GM21367 (cell line): Measurements from ENCODE around the gene CCT2.
"Not testable (repeated sequence)": the region's sequence is repeated elsewhere in the genome, so short reads cannot be mapped to it uniquely, and the experiment has no call there.

Experiments
- ATAC-seq: cut with Tn5 transposase; IDR thresholded peaks from one replicate; pipeline ENCODE4 v1.9.1; 2021; ENCODE audit not compliant: unreplicated experiment

CCT2 gene

DNA sequence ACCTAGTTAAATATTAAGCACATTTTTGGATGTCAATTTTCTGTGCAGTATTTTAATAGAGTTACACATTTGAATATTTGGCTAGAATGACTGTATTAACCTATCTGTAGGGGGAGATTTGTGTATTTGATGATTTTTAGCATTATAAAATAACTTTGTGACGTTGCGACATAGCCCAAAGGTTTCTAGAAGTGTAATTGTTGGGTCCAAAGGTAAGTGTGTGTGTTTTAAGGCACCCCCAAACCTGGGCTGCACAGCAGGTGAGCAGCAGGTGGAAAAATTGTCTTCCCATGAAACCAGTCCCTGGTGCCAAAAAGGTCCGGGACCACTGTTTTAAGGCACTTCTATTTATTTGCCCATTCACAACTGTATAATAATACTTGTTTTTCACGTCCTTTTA is 3.3 kb downstream of the CCT2 start:
- no peak for ATAC-seq

DNA sequence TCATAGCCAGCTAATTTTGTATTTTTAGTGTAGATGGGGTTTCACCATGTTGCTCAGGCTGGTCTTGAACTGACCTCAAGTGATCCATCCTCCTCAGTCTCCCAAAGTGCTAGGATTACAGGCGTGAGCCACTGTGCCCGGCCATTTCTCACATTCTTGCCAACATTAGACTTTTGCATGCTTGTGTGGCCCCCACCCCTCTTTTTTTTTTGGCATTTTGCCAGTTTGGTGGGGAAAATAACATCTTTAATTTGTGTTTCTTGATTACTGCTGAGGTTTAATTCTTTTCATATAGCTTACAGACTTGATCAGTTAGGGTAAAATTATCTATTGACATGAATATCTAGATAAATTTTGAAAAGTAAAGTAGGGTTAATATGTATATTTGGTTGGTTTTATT is 3.8 kb downstream of the CCT2 start:
- no peak for ATAC-seq

DNA sequence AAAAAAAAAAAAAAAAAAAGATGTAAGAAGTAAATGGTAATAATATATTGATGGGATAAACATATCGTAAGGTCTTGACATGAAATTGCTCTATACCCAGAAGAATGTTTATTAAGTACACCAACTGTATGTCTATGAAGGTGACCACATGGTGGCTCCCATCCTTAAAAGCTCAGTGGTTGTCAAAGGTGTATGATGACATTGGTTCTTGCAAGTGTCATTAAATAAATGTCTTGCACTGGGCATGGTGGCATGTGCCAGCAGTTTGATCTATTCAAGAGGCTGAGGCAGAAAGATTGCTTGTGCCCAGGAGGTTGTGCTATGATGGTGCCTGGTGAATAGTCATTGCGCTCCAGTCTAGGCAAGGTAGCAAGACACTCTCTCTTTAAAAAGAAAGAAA is 10.4 kb downstream of the CCT2 start:
- no peak for ATAC-seq

DNA sequence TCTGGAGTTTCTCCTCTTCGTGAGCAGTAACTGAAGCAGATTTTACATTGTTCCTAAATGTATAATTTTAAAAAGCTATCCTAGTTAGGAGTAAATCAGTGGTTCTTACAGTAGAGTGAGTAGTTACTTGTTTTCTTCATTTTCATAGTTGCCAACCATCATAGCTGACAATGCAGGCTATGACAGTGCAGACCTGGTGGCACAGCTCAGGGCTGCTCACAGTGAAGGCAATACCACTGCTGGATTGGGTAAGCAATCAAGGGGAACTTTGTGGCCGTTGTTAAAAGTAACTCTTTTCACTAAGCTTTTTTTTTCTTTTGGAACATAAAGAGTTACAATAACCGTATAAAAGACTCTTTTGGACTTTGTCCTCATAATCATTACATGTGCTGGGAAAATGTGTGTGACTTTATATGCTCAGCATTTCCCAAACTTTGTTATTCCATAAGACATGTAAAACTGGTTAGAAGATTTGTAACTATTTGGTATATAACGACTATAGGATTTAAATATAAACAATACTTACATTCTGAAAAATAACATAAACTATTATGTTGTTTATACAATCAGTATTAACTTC is 13.0 kb downstream of the CCT2 start:
- ATAC-seq = no peak

DNA sequence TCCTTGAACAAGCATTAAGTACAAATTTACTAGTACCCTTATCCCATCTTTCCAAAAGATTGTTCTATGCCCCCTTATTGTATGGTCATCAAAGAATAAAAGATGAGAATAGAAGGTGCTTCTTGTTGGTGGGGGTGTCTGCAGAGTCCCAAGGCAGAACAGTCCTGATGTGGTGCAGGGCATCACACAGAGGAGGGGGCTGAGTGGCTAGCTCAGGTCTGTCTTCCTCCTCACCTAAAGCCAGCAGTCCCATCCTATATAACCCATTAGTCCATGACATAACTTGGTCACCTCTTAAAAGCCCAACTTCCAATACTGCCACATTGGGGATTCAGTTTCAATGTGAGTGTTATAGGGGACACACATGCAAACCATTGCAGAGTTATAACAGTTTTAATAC is 15.5 kb downstream of the CCT2 start:
- ATAC-seq = no peak

DNA sequence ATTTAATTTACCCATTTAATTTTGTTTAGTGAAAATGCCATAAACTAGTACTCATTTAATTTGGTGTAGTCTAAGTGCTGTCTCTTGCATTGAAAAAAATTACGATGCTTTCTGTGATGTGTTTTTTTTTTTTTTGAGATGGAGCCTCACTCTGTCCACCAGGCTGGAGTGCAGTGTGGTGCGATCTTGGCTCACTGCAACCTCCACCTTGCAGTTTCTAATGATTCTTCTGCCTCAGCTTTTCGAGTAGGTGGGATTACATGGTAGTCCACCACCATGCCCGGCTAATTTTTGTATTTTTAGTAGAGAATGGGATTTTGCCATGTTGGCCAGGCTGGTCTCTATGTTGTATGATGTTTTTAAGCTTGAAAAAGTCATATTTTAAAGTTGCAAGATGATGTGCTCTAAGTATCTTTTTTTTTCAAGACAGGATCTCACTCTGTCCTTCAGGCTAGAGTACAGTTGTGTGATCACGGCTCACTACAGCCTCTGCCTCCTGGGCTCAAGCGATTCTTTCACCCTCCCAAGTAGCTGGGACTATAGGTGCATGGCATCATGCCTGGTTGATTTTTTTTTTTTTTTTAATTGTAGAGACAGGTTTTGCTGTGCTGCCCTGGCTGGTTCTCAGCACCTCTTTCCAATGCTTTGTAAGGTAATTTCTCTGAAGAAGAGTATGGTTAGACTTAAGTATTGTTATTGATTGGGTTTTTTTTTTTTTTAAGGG is 16.9 kb downstream of the CCT2 start:
- no peak for ATAC-seq

DNA sequence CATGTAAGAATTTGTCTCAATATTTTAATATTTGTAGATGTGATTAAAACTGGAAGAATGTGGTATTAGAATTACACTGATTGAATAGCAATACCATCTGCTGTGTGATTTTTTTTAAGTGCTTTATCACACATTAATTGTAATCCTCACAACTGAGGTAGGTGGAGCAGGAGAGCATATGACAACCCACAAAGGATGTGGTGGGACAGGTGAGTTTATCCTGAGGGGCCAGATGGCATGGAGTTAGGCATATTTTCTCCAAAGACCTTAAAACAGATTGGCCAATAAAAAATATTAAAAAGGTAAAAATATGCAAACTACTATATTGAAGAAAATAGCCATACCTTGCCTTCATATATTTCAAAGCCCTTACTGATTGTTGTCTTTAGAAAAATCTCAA is 17.7 kb downstream of the CCT2 start:
- ATAC-seq = no peak

DNA sequence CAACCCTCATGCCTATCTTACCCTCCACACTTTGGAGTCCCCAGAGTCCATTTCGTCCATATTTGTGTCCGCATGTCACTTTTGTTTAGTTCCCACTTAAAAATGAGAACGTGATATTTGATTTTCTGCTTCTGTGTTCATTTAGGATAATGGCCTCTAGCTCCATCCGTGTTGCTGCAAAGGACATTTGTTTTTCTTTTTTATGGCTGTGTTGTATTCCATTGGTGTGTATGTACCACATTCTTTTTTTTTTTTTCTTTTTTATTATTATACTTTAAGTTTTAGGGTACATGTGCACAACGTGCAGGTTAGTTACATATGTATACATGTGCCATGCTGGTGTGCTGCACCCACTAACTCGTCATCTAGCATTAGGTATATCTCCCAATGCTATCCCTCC is 18.3 kb downstream of the CCT2 start:
- ATAC-seq = not testable (repeated sequence)

DNA sequence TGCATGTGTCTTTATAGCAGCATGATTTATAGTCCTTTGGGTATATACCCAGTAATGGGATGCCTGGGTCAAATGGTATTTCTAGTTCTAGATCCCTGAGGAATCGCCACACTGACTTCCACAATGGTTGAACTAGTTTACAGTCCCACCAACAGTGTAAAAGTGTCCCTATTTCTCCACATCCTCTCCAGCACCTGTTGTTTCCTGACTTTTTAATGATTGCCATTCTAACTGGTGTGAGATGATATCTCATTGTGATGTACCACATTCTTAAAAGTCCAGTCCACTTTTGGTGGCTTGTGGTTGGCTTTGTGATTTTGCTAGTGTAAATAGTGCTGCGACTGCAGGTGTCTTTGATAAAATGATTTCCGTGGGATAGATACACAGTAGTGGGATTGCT is 19.0 kb downstream of the CCT2 start:
- not testable (repeated sequence) for ATAC-seq

DNA sequence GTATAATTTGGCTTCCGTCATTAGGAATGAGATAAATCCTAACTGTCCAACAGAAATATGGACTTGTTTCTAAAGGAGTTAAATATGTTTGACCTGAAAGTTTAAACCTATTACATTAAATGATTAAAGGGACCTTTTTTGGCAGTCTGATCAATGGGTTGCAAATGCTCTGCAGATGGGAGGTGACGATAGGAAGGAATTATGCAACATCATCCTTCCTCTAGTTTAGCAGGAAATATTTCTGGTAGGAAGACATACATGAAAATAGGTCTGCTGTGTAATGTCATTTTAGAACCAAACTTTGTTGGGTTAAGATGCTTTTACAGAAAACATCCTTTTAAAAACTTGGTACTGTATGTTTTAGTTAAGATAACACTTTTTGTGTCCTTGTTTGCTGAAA is 22.9 kb downstream of the CCT2 start:
- ATAC-seq = no peak

DNA sequence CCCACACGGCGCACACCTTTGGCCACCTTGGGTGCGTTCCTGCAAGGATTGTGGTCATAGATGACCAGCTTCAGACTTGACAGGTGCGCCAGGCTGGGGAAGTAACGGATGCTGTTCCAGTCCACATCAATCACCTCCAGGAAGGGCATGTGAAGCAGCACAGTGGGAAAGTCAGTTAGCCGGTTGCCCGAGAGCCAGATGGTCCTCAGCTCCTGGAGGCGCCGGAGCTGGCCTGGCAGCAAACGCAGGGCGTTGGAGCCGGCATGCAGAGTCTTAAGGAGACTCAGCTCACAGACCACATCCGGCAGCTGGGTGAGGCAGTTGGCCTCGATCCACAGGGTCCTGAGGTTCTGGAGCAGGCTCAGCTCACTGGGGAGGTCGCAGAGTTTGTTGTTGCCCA is 24.9 kb downstream of the CCT2 start:
- ATAC-seq = no peak

DNA sequence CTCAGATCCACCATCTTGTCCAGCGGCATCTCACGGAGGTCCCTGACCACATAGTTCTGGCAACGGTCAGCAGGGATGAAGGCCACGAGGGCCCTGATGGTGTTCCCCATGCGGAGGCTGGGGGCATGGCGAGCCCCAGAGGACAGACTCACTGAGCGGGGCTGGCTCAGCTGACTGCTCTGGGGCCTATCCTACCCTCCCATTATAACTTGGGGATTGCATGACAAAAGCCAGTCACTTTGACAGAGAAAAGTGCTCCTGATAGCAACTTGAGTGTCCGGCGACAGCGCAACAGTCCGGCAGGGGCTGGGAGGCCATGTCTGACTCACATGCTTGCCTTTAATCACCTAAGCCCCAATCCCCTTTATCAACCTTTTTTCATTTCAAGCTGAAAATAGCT is 25.5 kb downstream of the CCT2 start, which contains the start of gene LRRC10:
Gene LRRC10 (minus strand): TSS at position 179 of the 400 bp plus-strand sequence. CDS start 69 bp downstream, at position 110.
- no peak for ATAC-seq

DNA sequence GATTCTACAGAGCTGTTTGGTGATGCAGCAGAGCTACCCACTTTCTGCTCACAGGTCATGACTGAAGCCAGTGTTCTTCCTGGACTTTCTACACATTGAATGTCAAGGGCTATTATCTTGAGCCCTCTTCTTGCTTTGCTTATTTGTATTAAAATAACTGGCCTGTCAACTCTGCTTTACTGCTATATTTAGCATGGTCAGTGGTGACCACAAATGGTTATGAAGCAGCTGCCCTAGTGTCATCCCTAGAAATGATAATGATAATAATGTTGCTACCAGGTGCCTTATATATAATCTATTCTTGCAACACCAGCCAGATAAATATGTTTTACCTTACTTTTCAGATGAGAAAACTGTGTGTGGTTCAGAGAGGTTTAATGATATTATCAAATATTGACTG is 28.1 kb downstream of the CCT2 start:
- ATAC-seq = no peak

DNA sequence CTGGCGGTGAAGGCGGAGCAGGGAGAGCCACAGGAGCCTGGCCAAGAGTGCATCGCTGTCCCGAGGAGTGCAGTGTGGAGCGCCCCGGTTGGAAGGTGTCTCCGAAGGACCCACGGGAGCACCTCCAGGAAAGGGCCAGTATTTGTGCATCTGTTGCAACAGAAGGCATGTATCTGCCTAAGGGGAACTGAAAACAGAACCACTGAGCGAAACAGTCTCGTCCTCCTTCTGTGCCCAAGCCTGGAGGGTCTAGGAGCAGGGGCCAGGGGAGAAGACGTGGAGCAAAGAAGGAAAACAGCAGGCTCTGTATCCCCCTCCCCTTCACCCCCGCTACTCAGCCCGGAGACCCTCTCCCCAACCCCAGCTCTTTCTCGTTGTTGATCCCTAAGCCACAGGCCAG is 30.8 kb downstream of the CCT2 start:
- ATAC-seq = no peak

DNA sequence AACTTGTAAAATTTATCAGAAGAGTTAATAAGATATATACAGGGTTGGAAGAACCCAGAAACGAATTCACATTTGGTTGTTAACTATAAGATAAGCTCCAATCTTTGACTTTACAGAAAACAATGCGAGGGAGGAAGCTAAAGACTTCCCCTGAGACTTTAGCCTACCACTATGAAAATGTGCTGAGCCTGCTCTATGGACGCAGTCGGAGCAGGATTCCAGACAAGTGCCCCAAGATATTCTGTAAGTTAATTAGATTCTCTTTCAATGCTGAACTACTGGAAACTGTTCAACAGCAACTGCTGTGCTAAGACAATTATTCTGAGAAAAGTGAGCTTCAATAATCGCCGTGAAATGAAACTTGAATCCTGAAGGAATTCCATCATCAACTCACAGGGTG is 33.8 kb downstream of the CCT2 start:
- no peak for ATAC-seq

DNA sequence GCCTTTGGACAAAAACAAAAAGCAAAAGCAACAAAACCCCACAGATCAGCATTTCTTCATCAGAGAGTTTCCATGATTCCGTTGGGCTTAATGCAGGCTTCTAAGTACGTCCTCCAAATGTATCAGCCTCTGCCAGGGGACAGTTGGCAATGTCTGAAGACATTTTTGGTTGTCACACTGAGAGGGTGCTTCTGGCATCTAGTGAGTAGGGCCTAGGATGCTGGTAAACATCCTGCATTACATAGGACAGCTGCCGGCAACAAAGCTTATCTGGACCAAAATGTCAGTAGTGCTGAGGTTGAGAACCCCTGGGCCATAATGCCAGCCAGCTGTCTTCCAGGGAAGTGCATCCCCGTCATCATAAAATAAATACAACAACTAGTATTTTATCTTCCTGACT is 34.8 kb downstream of the CCT2 start:
- no peak for ATAC-seq

DNA sequence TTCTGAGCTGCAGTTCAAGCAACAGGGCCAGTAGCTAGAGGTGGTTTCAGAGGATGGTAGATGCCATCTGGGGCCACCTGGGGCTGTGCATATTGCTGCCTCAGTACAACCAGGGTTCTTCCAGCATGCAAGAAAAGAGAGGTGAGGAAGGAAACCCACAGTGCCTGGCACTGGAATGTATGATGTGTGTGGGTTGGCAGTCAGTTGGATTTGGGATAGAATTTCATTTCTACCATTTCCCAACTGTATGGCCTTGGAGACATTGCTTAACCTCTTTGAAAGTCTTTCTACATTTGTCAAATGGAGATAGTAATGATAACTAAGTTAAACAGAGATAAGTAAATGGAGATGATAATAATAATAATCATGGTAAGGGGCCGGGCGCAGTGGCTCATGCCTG is 35.7 kb downstream of the CCT2 start:
- no peak for ATAC-seq

DNA sequence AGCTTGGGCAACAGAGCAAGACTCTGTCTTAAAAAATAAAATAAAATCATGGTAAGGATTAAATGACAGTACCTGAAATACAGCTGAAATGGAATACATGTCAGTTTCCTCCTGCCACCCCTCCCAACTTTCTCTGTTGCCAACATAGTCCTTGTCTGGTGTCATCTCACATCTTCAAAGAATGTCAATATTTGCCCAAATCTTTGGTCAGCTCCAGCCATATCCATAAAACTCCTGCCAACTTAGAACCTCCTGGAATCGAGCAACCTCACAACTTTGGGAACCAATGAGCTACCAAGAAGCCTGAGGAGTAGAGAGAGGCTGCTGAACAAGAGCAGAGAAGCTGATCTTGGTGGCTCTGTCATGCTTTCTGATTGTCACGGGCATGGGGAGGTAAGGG is 36.3 kb downstream of the CCT2 start:
- ATAC-seq = no peak

DNA sequence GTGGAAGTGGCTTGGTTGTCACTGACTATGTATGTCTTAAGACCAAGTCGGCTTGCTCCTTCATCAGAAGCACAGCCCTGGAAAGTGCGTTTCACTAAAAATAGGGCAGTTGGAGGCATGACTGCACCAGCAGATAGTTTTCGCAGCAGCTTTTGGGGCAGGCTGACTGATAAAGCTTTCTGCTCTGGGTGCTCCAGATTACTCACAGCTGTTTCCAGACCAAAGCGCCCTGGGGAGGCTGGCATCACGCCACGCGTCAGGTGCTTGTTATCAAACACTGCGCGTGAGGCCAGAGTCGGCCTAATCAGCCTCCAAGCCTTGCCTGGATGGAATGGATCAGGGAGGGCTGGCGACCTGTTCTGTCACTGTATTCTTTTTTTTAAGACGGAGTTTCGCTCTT is 38.7 kb downstream of the CCT2 start:
- no peak for ATAC-seq

DNA sequence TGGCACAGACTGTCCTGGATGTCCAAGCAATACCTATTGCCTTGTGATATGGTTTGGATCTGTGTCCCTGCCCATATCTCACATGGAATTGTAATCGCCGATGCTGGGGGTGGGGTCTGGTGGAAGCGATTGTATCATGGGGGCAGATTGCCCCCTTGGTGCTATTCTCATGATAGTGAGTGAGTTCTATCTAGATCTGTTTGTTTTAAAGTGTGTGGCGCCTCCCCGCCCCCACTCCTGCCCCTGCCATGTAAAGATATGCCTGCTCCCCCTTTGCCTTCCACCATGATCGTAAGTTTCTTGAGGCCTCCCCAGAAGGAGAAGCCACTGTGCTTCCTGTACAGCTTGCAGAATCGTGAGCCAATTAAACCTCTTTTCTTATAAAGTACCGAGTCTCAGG is 42.2 kb downstream of the CCT2 start:
- ATAC-seq = no peak

DNA sequence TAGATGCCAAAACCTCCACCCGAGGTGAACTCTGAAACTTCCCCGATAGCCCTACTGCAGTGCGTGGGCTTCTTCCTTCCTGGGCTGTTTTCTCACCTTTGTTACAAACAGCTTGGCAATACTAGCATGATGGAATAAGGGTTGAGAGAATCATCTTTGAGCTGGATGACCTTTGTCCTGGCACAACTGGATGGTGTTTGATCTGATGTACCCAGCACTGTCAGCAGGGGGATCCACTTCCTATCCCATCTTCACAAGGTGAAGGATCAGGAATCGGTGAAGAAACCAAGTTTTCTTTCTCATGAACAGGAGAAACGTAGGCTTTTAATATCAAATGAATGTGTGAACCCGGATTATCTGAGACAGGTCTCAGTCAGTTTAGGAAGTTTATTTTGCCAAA is 44.9 kb downstream of the CCT2 start:
- ATAC-seq = no peak

DNA sequence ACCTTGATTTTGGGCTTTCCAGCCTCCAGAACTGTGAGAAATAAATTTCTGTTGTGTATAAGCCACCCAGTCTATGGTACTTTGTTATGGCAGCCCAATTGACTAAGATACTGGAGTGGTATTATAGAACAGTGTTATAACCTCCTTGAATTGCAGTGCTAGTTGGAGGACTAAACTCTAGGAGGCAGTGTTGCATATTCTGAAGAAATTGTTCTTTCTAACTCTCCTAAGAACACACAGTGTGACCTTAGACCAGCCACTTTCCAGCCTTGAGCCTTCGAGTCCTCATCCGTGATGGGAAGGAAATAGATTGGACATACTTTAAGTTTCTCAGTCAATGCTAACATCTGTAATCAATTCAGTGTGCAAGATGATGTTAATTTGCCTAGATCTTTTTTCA is 47.8 kb downstream of the CCT2 start:
- ATAC-seq = no peak

DNA sequence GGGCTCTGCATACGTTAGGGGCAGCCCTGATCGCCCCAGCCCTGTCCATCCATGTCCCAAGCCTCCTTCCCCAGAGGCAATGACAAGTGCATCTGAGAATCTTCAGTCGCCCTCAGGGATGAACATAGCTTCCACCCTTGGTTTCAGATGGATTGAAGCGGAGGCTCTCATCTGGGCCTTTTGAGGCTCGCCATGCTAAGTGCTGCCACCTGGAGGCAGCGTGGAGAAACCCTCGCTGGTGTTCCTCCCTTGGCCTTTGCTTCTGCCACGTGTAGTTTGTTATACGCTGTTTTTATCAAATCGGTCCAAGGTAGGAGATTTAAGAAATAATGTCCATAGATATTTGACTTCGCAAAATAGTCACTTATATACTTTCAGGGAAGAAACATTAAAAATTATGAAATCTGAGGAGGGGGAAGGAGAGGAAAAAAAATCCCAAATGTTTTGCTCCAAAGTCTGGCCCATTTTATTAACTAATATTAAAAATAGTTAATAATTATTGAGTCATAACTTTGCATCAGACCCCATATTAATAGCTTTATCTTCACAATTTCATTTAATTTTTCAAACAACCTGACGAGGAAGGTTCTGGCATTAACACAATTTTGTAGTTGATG is 54.2 kb downstream of the CCT2 start:
- peak; percentile 94 for ATAC-seq
